ENCODE data around the gene POLR3A. TPM values are rescaled to one million over a fixed set of nuclear protein-coding genes. Genes with fewer than 3 reads are reported as not detected.

Gene POLR3A
- polyA plus RNA-seq, 1 donor (not counting 4 experiments of a cell fraction or from before 2014, with no cell fraction given) = 15.5 TPM

GRCh38 chr10:78042058-78042751 lies 12.9 kb upstream of the POLR3A start:
- dilution Hi-C loops (cut with MboI; ENCODE audit: extremely low pct_ligation_motif_present, low sequenced_read_pairs) = no loop called here
- no peaks in the 10 kb centered on the region for H3K9me3 ChIP-seq (ENCODE audit: control insufficient read depth, low read depth, low read length)
- no peak for FAIRE-seq

GRCh38 chr10:78041170-78042057 lies 12.1 kb upstream of the POLR3A start:
- H2AFZ ChIP-seq (ENCODE audit: control insufficient read depth, low read length) = no peak overlapping the region
- H3K9me1 ChIP-seq (ENCODE audit: control insufficient read depth, extremely low read depth, insufficient read depth, low read length) = peaks cover 12% of the 10 kb centered on the region
- no peak overlapping the region for H3K4me2 ChIP-seq (ENCODE audit: control insufficient read depth, extremely low read depth, insufficient read depth, low read depth, low read length)
- H4K20me1 ChIP-seq (ENCODE audit: control insufficient read depth, extremely low read depth, insufficient read depth, low read length) = peaks cover 64% of the 10 kb centered on the region
- H3K79me2 ChIP-seq (ENCODE audit: control insufficient read depth, insufficient read depth, low read length) = peaks cover 49% of the 10 kb centered on the region
- no peak overlapping the region for H3K4me3 ChIP-seq (ENCODE audit: control insufficient read depth in 2 of 3, extremely low read depth in 1 of 3, insufficient read depth in 2 of 3, low read depth in 1 of 3, low read length in 3 of 3)
- H3K9ac ChIP-seq (ENCODE audit: control insufficient read depth, extremely low read depth, insufficient read depth, low read length) = no peak overlapping the region
- H3K36me3 ChIP-seq (ENCODE audit: control insufficient read depth in 2 of 2, extremely low read depth in 1 of 2, insufficient read depth in 2 of 2, low read length in 2 of 2) = peaks cover 41 to 60% of the 10 kb centered on the region in 2 experiments
- H3K27me3 ChIP-seq (ENCODE audit: control insufficient read depth, extremely low read depth, insufficient read depth, low read length) = no peaks in the 10 kb centered on the region
- no peak overlapping the region for H3K27ac ChIP-seq (ENCODE audit: control insufficient read depth, insufficient read depth, low read length)
- DNase-seq (ENCODE audit: low read depth, low spot score) (no peak), FAIRE-seq (no peak)
- dilution Hi-C loops (cut with MboI; ENCODE audit: extremely low pct_ligation_motif_present, low sequenced_read_pairs) = no loop called here
- H3K4me1 ChIP-seq (ENCODE audit: control insufficient read depth, extremely low read depth, insufficient read depth, low read length) = peaks cover 28% of the 10 kb centered on the region
- TF ChIP-seq EZH2 (IDR thresholded peaks at IDR 0.05; ENCODE audit: low read length) = no peak
- TF ChIP-seq CTCF (optimal IDR thresholded peaks at IDR 0.05 in 1 of 3, IDR thresholded peaks at IDR 0.05 in 1 of 3, conservative IDR thresholded peaks at IDR 0.05 in 1 of 3; ENCODE audit: extremely low read depth in 1 of 3, insufficient read depth in 2 of 3, low read length in 3 of 3) = no peak
- H3K9me3 ChIP-seq (ENCODE audit: control insufficient read depth, low read depth, low read length) = no peaks in the 10 kb centered on the region

More at GRCh38 chr10:78042058-78042751, 12.9 kb upstream of the POLR3A start:
- H4K20me1 ChIP-seq (ENCODE audit: control insufficient read depth, extremely low read depth, insufficient read depth, low read length) = peaks cover 57% of the 10 kb centered on the region
- no peaks in the 10 kb centered on the region for H3K27me3 ChIP-seq (ENCODE audit: control insufficient read depth, extremely low read depth, insufficient read depth, low read length)
- H3K27ac ChIP-seq (ENCODE audit: control insufficient read depth, insufficient read depth, low read length) = no peak overlapping the region
- no peak for DNase-seq (ENCODE audit: low read depth, low spot score)
- H2AFZ ChIP-seq (ENCODE audit: control insufficient read depth, low read length) = no peak overlapping the region
- H3K4me2 ChIP-seq (ENCODE audit: control insufficient read depth, extremely low read depth, insufficient read depth, low read depth, low read length) = no peak overlapping the region
- H3K79me2 ChIP-seq (ENCODE audit: control insufficient read depth, insufficient read depth, low read length) = peaks cover 41% of the 10 kb centered on the region
- H3K4me1 ChIP-seq (ENCODE audit: control insufficient read depth, extremely low read depth, insufficient read depth, low read length) = peaks cover 28% of the 10 kb centered on the region
- H3K4me3 ChIP-seq (ENCODE audit: control insufficient read depth in 2 of 3, extremely low read depth in 1 of 3, insufficient read depth in 2 of 3, low read depth in 1 of 3, low read length in 3 of 3) = no peak overlapping the region
- H3K9me1 ChIP-seq (ENCODE audit: control insufficient read depth, extremely low read depth, insufficient read depth, low read length) = peaks cover 10% of the 10 kb centered on the region
- no peak for TF ChIP-seq EZH2 (IDR thresholded peaks at IDR 0.05; ENCODE audit: low read length)
- TF ChIP-seq CTCF (optimal IDR thresholded peaks at IDR 0.05 in 1 of 3, IDR thresholded peaks at IDR 0.05 in 1 of 3, conservative IDR thresholded peaks at IDR 0.05 in 1 of 3; ENCODE audit: extremely low read depth in 1 of 3, insufficient read depth in 2 of 3, low read length in 3 of 3) = no peak
- H3K36me3 ChIP-seq (ENCODE audit: control insufficient read depth in 2 of 2, extremely low read depth in 1 of 2, insufficient read depth in 2 of 2, low read length in 2 of 2) = peaks cover 35 to 53% of the 10 kb centered on the region in 2 experiments
- no peak overlapping the region for H3K9ac ChIP-seq (ENCODE audit: control insufficient read depth, extremely low read depth, insufficient read depth, low read length)

All from keratinocyte (primary cell).